Gastroesophageal sphincter (tissue), 3 donors: ENCODE data around the gene LIPE.

Experiments
- EP300 ChIP-seq: sonication (generic); formaldehyde crosslinking; IDR thresholded peaks from one replicate; pipeline ENCODE4 v1.6.1; 2017; ENCODE audit warnings: antibody characterized with exemption, mild to moderate bottlenecking
- POLR2A ChIP-seq, 2 donors: fragments of 450-650 bp; IDR thresholded peaks; one replicate each; pipeline ENCODE4 v1.6.1; 2017; ENCODE audit warnings: antibody characterized with exemption in 2 of 2, mild to moderate bottlenecking in 2 of 2, moderate library complexity in 1 of 2
- POLR2AphosphoS5 ChIP-seq: sonication (generic); formaldehyde crosslinking; IDR thresholded peaks from one replicate; pipeline ENCODE4 v1.6.1; 2017; ENCODE audit warnings: antibody characterized with exemption
- TF ChIP-seq, protein P1 (sequence below), 4 experiments: fragments of 200-600 bp in 2 of 4; fragments of 450-650 bp in 2 of 4; sonication (generic) in 1 of 4; IDR thresholded peaks; one replicate each; pipeline ENCODE4 v1.5.1; 2017 to 2019; ENCODE audit warnings: antibody characterized with exemption in 4 of 4, mild to moderate bottlenecking in 2 of 4, moderate library complexity in 2 of 4

DNA sequence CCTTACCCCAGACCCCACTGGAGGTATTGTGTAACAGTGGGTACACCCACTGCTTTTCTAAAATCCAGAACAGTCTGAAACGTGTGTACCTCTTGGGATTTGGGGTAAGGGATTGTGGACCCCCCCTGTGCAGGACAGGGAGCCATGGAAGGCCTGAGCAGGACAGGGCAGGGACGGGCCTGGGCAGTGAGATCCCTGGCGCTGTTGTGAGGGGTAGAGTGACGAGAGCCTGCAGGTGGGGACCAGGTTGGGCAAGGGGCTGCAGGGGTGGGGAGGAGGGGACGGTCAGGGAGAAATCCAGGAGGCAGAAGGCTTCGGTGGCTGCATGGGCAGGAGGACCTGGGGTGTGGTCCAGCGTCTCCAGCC lies 65.7 kb downstream of the LIPE start:
- TF ChIP-seq, protein P1, sequence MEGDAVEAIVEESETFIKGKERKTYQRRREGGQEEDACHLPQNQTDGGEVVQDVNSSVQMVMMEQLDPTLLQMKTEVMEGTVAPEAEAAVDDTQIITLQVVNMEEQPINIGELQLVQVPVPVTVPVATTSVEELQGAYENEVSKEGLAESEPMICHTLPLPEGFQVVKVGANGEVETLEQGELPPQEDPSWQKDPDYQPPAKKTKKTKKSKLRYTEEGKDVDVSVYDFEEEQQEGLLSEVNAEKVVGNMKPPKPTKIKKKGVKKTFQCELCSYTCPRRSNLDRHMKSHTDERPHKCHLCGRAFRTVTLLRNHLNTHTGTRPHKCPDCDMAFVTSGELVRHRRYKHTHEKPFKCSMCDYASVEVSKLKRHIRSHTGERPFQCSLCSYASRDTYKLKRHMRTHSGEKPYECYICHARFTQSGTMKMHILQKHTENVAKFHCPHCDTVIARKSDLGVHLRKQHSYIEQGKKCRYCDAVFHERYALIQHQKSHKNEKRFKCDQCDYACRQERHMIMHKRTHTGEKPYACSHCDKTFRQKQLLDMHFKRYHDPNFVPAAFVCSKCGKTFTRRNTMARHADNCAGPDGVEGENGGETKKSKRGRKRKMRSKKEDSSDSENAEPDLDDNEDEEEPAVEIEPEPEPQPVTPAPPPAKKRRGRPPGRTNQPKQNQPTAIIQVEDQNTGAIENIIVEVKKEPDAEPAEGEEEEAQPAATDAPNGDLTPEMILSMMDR (IDR thresholded peaks at IDR 0.05), result no peak
- no peak for TF ChIP-seq POLR2AphosphoS5
- TF ChIP-seq EP300, result no peak
- no peak for TF ChIP-seq POLR2A (IDR thresholded peaks at IDR 0.05)
